HT1080 (cell line): Measurements from ENCODE around the gene LSM7. TPM values are rescaled to one million over a fixed set of nuclear protein-coding genes. Genes with fewer than 3 reads are reported as not detected.
"Not testable (repeated sequence)": the region's sequence is repeated elsewhere in the genome, so short reads cannot be mapped to it uniquely, and the experiment has no call there.

Source experiments
- DNase-seq: peaks from one replicate; pipeline ENCODE4 v3.0.0-alpha.2; 2015; ENCODE audit warnings: low read depth
- total RNA-seq: library from RNA; depleted of rRNA; stranded (reverse); fragments of >200 nt; shearing (Covaris generic); gene quantifications from 2 replicates; pipeline ENCODE4 v1.2.3, GENCODE V29; 2014; rRNA removed

The LSM7 gene
- total RNA-seq, 1 experiment from 2014 or later: 280 TPM

DNA sequence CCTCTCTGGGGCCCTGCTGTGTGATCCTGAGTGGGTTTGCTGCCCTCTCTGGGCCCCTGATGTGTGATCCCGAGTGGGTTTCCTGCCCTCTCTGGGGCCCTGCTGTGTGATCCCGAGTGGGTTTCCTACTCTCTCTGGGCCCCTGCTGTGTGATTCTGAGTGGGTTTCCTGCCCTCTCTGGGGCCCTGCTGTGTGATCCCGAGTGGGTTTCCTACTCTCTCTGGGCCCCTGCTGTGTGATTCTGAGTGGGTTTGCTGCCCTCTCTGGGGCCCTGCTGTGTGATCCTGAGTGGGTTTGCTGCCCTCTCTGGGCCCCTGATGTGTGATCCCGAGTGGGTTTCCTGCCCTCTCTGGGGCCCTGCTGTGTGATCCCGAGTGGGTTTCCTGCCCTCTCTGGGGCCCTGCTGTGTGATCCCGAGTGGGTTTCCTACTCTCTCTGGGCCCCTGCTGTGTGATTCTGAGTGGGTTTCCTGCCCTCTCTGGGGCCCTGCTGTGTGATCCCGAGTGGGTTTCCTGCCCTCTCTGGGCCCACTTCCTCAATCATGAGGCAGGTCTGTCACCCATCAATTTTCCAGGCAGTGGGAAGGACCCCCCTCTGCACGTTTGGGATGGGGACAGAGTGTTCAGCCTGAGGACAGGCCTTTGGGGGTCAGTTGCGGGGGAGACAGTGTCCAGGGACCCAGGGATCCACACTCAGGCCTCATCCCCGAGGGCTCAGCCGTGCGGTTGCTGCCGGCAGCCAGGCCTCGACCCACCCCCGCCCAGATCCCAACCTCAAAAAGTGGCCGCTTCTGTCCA is 46.9 kb downstream of the LSM7 start:
- not testable (repeated sequence) for DNase-seq

DNA sequence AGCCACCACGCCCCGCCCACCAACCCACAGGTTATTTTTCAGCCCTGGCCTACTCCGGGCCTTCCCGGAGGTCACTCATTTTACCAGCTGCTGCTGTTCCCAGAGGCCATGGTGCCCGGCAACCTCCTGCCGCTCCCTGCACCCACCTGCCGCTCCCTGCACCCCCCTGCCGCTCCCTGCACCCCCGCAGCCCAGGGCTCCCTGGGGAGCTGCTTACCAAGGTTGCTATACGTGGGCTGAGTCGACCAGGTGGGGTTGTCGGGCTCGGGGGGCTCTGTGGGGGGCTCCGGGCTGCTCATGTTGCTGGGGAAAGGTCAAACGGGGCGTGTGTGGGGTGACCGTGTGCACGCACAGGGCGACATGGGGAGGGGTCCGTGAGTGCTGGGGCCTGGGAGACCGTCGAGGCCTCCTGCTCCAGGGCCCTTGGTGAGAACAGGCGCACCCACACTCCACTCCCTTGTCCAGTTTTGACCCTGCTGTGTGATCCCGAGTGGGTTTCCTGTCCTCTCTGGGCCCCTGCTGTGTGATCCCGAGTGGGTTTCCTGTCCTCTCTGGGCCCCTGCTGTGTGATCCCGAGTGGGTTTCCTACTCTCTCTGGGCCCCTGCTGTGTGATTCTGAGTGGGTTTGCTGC is 47.6 kb downstream of the LSM7 start:
- DNase-seq: no peak

- DNase-seq: no peak
These were observed 49.8 kb downstream of the LSM7 start for GRCh38 chr19:2278459-2279158.

DNA sequence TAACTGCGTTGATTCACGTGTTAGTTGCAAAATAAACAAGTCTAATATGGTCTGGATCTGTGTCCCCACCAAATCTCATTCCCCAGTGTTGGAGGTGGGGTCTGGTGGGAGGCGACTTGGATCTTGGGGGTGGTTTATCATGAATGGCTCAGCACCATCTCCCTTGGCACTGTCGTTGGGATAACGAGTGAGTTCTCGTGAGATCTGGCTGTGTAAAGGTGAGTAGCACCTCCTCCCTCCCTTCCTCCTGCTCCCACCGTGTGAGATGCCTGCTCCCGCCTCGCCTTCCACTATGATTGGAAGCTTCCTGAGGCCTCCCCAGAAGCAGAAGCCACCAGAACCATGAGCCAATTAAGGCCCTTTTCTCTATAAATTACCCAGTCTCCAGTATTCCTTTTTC is 51.2 kb downstream of the LSM7 start:
- DNase-seq: no peak

DNA sequence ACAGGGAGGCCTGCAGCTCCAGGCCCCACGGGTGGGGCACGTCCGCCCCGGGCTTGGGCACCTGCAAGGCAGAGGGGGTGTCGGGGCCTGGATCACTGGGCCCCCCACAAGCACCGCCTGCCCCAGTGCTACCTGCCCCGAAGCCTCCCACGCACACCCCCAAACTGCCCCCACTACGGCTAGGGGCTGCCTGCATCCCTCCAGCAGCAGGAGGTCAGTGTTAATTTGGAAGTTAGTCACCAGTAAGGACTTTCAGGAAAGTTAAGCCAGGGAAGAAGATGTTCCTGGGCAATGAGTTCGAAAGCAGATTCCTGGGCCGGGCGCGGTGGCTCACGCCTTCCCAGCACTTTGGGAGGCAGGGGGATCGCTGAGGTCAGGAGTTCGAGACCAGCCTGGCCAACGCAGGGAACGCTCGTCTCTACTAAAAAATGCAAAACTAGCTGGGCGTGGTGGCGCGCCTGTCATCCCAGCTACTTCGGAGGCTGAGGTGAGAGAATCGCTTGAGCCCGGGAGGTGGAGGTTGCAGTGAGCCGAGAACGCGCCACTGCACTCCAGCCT is 51.9 kb downstream of the LSM7 start:
- DNase-seq: no peak

- no peak for DNase-seq
These were observed 52.6 kb downstream of the LSM7 start for GRCh38 chr19:2275588-2276428.

GRCh38 chr19:2274931-2275535 is 53.4 kb downstream of the LSM7 start:
- peak; percentile 67 for DNase-seq

- no peak for DNase-seq
These were observed 54.1 kb downstream of the LSM7 start for GRCh38 chr19:2274185-2274711.

DNA sequence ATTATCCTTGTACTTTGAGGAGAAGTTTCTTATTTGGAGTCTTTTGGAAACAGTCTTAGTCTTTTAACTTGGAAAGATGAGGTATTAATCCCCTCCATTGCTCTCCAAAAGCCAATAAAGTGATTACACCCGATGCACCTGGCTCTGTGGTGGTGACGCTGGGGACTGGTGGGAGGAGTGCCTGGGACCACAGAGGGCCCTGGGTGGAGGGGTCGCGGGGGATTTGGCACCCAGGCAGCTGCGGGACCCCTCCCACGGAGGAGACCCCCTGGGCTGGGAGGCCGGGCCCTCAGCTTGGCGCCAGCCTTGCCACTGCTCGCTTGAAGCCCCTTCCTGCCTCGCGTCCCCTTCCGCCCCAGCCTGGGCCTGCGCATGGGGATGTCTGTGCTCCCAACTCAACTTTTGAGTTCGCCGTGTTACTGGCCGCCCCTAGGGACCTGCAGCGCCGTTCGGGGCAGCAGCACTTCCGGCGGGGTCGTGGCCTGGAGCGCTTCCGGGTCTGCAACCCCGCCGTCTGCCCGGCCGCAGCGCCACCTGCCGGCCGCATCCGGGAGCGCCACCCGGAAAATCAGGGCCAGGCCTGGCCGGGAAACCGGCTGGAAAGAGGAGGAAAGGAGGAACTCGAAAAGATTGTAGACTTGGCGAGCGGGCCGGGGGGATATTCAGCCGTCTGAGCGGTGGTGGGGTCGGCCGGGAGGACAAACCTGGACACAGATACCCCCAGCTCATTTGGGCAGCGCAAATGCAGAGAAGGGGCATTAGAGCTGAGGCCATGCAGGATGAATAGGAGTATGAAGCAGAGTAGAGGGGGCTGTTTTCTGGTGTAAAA is 54.8 kb downstream of the LSM7 start:
- peak; percentile 70 for DNase-seq

Other genes with a start within 250 kb of the LSM7 start
- 14.8 and 25.0 TPM in 2 replicates for gene MOB3A, start 232.3 kb downstream of the LSM7 start, total RNA-seq
- 1.7 and 2.8 TPM in 2 replicates for gene IZUMO4, start 231.7 kb downstream of the LSM7 start, total RNA-seq
- 124 and 146 TPM in 2 replicates for gene AP3D1, start 177.0 kb downstream of the LSM7 start, total RNA-seq
- gene DOT1L, start 164.7 kb downstream of the LSM7 start, total RNA-seq: 8.5 and 10.0 TPM in 2 replicates
- gene PLEKHJ1, start 92.3 kb downstream of the LSM7 start, total RNA-seq: 146 and 152 TPM in 2 replicates
- gene SF3A2, start 91.8 kb downstream of the LSM7 start, total RNA-seq: 71.2 and 91.0 TPM in 2 replicates
- 7.2 and 10.6 TPM in 2 replicates for gene AMH, start 79.3 kb downstream of the LSM7 start, total RNA-seq
- gene JSRP1, start 72.2 kb downstream of the LSM7 start, total RNA-seq: not detected in 2 replicates
- 0.03 and 0.35 TPM in 2 replicates for gene PEAK3, start 46.4 kb downstream of the LSM7 start, total RNA-seq
- not detected in 2 replicates for gene LINGO3, start 20.4 kb downstream of the LSM7 start, total RNA-seq
- gene SPPL2B, start 98 bp upstream of the LSM7 start, total RNA-seq: 13.4 and 16.2 TPM in 2 replicates
- not detected in 2 replicates for gene TMPRSS9, start 31.7 kb upstream of the LSM7 start, total RNA-seq
- 115 and 124 TPM in 2 replicates for gene TIMM13, start 99.0 kb upstream of the LSM7 start, total RNA-seq
- 249 and 268 TPM in 2 replicates for gene LMNB2, start 128.4 kb upstream of the LSM7 start, total RNA-seq
- gene GADD45B, start 147.5 kb upstream of the LSM7 start, total RNA-seq: 40.0 and 53.1 TPM in 2 replicates